Measurements from ENCODE around the gene SH2D3C.
"Not testable (repeated sequence)": the region's sequence is repeated elsewhere in the genome, so short reads cannot be mapped to it uniquely, and the experiment has no call there.

SH2D3C gene

DNA sequence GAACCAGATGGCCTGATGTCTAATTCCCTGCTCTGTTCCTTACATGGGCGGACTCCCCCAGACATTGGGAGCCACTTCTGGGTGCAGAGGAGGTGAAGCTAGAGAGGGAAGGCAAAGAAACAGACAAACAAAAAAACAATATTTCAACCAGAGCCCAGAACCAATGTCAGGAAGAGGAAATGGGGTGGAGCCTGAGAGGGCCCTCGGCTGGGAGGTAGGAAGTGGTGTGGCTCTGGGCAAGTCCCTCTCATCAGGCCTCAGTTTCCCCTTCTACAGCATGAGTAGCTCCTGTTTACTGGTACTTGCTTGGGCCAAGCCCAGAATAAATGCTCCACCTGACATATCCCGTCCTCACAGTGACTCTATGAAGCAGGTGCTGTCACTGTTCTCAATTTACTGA lies 11.1 kb downstream of the SH2D3C start:
- no peak for DNase-seq (ENCODE audit: low spot score)

DNA sequence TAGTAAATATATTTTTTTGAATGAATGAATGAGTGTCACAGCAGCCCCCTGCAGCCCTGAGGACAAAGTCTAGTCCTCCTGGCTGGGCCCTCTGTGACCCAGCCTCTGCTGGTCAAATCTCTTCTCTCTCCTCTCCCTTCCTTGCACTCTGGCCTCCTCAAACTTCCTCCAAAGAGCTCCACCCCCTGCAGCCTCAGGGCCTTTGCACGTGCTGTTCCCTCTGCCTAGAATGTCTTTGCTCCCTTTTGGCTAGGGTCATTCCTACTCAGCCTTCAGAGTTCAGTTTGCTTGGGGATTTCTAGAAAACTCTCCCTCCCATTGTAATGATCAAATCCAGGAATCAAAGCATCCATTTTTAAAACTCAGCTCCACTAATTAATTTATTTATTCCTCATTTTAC lies 13.0 kb downstream of the SH2D3C start:
- no peak for DNase-seq (ENCODE audit: low spot score)

DNA sequence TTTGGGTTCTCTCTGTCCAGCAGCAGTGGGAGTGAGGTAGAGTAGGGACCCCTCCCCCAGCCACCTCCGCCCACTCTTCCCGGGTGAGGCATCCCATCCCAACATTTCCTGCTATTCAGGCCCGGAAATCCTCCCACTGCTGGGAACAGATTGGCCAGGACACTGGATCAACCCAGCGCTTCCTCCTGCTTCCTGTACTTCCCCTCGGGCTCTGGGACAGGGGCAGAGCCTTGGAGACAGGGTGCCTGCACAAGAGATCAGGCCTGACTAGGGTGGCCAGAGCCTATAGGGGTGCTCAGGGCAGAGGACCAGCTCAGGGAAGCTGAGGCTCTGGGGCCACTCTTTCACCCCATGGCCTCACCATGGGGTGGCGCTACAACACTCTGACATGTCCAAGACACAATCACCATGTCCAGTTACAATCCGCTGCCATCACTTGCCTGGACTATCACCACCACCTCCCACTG lies 14.5 kb downstream of the SH2D3C start:
- no peak for DNase-seq (ENCODE audit: low spot score)

DNA sequence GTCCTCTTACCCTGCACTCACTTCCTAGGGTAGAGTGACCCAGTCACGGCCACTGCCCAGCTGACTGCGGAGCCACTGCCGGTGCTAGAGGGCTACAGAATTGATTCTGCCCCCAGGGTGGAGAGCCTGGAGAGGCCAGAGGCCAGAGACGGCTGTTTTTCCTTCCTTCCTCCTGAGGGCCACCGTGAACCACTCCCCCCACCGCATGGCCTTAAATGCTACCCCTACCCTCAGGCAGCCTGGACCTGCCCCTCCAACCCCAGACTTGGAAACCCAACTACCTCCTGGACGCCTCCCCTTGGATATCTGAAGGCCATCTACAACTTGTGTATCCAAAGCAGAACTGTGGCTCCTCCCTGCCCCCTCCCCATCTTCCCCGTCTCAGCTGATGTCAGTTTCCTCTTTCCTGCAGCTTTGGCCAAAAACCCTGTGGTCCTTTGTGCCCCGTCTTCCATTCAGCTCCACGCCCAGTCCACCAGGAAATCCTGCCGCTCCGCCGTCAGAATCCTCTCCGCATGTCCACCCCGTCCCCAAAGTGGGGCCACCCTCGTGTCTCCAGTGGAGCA lies 16.3 kb downstream of the SH2D3C start:
- no peak for DNase-seq (ENCODE audit: low spot score)

DNA sequence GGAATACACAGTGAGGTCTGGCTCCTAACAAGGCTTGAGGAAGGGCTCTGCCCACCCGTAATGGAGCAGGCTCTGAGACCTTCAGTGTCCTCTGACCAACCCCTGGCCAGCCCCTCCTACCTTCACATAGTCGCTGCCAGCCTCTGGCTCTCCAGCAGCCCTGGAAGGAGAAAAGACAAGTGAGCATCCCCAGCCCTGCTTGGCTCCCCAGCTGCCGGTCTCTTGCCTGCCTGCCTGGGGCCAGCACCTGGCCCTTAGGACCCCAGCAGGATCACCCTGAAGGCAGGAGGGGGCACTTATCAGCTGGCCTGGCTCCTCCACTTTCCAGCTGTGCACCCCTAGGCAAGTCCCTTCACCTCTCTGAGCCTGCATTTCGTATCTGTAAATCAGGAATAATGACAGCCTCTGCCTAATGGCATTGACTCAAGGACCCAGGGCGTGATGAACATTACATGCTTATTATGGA lies 16.9 kb downstream of the SH2D3C start:
- no peak for DNase-seq (ENCODE audit: low spot score)

DNA sequence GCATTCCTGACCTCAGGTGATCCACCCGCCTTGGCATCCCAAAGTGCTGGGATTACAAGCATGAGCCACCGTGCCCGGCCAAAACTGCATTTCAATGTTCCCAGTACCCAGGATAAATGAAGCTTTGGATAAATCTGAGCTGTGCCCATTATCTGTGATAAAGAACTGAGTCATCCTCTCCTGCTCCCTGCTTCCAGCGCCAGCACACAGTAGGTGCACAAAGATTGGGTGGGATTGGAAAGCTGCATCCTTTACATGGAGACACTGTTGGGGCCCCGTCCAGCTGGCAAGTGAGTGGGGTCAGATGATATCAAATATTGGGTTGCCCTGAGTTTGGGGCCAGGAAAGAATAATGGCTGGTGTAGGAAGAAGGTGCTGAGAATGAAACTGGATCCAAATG lies 17.4 kb downstream of the SH2D3C start:
- no peak for DNase-seq (ENCODE audit: low spot score)

DNA sequence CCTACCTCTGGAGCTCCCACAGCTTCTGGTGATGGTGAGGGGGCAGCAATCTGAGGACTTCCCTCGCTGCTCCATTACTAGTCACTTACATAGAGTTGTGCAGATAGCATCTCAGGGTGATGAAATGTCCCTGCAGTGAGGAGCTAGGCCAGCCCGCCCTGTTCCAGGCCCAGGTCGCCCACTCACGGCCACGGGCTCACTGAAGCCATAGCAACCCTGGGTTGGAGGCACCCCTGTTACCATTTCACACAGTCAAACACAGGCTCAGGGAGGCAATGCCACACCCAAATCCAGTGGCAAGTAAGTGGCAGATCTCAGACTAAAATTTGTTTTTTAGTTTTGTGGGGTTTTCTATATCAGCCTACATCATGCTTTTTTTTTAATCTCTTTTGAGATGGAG lies 19.6 kb downstream of the SH2D3C start:
- DNase-seq (ENCODE audit: low spot score): no peak

DNA sequence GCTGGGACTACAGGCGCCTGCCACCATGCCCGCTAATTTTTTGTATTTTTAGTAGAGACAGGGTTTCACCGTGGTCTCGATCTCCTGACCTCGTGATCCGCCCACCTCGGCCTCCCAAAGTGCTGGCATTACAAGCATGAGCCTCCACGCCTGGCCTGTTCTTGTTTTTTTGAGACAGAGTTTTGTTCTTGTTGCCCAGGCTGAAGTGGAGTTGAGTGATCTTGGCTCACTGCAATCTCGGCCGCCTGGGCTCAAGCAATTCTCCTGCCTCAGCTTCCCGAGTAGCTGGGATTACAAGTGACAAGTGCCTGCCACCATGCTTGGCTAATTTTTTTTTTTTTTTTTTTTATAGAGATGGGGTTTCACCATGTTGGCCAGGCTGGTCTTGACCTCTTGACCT lies 21.7 kb downstream of the SH2D3C start:
- DNase-seq (ENCODE audit: low spot score): not testable (repeated sequence)

DNA sequence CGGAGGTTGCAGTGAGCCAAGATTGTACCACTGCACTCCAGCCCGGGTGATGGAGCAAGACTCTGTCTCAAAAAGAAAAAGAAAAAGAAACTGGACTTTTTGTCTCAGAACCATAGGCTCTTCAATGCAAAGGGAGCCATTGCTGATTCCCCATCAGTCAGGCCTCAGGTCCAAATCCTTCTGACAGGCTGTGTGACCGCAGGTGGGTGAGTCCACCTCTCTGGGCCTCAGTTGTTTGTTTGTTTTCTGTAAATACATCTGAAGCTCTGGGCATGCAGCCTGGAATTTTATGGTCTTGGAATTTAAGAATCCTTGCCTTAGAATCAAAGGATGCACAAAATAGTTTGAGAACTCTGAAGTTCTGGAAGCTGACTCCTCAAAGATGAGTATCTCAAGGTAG lies 22.2 kb downstream of the SH2D3C start:
- no peak for DNase-seq (ENCODE audit: low spot score)

DNA sequence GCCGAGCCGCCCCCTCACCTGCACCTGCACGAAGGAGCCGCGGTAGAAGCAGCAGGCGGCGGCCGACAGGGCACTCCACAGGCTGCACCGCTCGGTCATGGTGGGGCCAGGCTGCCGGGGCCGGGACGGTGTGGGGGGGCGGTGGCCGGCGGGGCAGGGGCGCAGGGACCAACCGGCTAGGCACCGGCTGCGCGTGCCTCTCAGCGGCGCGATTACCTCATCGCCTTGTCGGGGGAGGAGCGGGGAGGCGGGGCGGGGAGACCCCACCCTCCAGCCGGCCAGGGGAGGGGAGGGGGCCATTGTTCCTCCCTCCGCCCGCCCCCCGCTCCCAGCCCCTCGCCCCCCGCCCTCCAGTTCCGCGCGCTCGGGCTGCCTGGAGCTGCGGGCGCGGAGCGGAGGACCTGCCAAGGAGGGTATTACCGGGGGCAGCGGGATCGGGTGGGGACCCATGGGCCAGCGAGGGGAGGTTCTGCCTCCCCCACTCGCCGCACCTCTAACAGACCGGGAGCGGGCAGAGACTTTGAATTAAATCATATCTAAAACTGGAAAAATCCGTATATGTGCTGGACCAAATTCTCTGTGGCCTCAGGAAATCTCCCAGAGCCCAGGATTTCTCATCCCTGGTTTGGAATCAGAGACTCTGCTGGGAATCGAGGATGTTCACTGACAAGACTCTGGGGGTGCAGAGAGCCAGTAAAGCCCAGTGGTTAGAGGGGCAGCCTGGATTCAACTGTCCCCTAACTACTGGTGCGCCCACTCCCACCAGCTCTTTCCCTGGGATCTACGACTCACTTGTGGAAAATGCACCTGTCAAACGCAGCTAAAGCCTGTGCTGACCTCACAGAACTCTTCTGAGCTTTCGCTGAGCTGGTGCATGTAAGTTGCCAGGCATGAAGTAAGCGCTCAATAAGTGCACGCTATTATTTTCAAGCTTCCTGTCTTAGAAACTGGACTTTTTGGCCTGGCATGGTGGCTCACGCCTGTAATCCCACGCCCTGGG lies 23.1 kb downstream of the SH2D3C start:
- no peak for DNase-seq (ENCODE audit: low spot score)

DNA sequence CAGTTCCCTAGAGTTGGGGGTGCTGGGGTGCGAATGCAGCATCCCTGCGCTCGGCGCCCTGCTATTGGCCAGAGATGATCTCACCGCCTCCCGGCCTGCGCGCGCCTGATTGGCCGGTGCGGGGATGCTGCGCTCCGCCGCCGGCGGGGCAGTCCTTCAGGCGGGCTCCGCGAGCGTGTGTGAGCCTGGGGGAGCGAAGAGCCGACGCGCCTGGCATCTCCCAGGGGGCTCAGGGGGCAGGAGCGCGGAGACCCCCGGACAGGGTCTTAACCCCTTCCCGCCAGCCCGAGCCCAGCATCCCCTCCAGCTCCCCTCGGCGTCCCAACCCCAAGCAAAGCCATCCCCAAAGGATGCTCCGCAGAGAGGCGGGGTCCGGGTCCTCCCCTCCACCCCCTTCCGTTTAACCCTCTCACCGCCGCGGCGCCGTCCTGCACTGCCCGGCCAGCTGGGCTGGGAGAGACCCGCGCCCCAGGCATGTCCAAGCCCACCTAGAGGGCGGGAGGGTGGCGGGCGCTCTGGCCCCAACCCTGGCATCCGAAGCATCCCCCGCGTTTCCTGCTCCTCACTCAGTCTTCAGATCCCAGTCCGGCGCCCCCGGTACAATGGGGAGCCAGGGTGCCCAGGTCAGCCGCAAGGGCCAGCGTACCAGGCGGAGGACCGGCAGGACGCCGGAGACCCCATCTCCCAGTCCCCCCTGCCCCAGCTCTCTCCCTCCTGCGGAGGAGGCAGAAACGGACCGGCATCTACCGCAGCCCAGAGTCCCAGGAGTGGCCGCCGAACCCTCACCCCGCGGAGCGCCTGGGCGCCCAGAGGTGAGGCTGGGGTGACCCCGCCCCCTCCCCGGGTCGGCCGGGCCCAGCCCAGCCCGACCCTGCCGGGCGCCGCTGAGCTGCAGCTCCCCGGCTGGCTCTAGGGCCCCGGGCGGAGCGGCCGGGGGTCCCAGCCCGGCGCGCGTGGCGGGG lies 24.1 kb downstream of the SH2D3C start:
- DNase-seq (ENCODE audit: low spot score): no peak

DNA sequence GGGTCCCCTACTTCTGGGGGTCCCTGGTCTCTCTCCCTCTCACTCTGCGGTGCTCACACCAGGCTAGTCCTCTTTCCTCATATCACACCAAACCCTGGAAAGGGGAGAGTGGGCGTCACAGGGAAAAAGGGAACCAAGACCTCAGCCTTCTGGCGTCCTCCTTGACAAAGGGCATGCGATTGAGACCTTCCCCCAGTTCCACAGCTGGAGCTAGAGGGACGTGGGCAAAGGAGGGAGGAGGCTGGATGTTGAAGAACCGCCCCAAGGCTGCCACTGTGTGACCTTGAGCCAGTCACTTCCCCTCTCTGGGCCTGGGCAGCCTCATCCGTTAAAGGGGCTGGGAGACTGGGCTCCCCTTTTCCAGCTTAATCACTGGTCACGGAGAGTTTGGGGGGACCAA lies 24.8 kb downstream of the SH2D3C start:
- no peak for DNase-seq (ENCODE audit: low spot score)

DNA sequence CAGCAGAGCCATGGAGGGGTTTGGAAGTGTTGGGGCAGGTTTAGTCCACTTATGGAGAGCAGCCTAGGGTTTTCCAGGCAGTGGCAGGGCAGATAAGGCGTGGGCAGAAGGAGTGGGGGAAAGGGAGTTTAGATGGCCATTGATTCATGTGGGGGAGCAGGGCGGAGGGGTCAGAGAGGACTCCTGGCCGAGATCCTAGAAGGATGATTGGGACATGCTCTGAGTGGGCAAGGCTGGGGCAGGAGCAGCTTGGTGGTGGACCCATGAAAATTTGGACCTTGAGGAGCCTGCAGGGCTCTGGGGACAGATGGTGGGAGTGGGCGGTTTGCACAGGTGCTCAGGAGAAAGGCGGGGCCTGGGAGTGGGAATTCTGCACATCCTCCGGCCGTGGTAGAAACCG lies 25.3 kb downstream of the SH2D3C start:
- no peak for DNase-seq (ENCODE audit: low spot score)

DNA sequence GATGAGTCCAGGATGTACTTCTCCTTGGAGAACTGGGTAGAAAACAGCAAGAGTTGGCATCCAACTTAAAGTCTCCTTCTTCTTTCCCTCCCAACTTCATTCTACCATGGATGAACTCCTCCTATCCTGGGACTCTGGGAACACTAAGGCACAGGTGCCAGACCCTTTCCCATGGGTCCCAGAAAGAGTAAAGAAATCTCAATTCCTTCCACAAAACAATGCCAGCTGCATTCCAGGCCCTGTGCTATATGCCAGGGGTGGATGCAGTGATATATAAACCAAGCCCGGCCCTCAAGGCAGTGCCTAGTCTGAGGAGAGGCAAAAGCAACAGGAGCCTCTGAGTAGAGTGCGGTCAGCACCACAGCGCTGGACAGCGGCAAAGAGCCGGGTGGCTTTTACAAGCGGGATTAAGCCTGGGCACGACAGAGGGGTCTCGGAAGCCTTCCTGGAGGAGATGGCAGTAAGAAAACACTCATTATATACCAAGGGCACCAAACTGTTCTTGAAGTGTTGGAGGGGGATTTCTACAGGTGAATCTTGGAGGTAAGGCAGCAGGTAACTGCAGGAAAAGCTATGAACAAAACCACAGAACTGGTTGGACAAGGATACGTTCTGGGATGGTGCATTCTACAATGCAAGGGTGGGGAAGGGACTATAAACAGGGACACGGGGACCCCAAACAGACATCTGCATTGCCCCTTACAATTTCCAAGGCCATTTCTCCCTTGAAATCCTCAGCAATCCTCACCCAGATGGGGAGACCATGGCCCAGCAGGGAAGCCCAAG lies 27.0 kb downstream of the SH2D3C start:
- no peak for DNase-seq (ENCODE audit: low spot score)

DNA sequence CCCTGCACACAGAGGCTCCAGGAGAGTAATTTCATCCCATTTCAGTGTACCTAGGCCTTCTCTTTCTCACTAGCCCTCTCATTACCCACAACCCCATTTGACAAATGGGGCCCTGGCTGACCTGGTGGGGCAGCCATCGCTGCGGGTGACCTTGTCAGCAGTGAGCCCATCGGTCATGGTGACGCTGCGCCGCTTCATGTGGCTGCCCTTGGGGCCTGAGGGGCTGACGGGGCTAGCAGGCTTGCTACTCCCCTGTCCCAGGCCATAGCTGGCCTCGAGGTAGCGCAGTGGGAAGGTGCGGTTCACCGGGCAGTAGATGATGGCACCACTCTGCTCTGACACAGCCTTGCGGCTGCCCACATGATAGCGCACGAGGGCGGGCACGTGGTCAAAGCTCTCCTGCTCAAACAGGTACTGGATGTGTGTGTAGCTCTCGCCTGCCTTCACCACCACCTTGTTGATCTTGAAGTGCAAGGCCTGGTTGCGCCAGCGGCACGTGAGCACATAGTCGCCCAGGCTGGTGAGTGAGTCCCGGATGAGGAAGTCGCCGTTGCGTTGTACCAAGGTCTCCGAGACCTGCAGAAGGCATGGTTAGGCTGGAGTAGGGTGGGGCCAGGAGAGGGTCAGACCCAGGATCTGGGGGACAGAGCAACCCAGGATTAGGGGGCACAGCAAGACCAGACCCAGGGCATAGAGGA lies 29.2 kb downstream of the SH2D3C start:
- DNase-seq (ENCODE audit: low spot score): no peak

DNA sequence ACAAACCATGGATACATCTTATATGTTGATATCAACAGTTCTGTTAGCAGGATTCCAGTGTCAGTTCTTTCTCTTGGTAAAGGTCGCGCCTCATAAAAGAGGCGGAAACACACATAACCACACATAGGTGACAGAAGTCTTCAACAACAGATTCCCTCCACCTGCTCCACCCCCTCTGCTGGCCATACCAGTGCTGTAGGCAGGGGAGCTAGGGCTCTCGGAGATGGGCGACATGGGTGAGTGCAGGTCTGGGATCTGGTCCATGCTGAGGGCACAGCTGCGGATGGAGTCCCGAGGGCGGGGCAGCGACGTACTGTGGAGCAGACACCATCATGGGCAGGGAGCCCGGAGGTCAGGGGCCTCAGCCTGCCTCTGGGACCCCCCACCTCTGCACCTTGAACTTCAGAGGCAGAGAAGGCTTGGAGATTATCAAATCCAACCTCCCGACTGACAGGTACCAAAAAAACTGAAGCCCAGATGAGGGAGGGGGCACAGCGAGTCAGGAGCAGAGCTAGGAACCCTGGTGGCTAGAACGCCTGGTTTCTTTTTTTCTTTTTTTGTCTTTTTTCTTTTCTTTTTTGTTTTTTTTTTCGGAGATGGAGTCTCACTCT lies 31.4 kb downstream of the SH2D3C start:
- no peak for DNase-seq (ENCODE audit: low spot score)

DNA sequence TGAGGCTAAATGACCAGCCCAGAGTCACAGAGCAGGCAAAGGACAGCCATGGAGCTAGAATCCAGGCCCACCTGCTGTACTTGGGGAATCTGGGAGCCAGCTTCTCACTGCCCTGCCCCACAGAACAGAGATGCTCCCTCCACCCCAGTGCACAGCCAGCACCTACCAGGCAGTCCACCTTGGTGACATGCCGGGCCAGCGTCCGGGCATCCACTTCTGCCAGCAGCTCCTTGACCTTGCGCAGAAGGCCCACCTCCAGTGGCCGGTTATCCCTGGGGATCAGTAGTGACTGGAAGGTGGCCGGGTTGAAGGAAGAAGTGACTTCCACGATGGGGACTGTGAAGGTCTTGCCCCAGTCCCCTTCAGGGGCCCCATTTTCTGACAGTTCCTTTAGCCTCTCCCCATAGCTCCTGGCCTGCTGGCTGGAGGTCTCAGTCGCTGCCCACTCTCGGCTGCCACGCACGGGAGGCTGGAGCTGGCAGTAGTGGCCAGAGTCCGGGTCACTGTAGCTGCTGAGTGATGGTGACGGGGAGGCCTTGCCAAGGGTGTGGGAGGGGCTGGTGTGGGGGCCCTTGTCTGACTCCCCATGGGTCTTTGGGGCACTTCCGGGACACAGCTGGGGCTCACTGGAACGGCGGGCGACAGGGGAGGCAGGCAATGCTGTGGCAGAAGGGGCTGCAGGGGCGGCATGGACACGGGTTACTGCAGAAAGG lies 33.9 kb downstream of the SH2D3C start:
- DNase-seq (ENCODE audit: low spot score): no peak

DNA sequence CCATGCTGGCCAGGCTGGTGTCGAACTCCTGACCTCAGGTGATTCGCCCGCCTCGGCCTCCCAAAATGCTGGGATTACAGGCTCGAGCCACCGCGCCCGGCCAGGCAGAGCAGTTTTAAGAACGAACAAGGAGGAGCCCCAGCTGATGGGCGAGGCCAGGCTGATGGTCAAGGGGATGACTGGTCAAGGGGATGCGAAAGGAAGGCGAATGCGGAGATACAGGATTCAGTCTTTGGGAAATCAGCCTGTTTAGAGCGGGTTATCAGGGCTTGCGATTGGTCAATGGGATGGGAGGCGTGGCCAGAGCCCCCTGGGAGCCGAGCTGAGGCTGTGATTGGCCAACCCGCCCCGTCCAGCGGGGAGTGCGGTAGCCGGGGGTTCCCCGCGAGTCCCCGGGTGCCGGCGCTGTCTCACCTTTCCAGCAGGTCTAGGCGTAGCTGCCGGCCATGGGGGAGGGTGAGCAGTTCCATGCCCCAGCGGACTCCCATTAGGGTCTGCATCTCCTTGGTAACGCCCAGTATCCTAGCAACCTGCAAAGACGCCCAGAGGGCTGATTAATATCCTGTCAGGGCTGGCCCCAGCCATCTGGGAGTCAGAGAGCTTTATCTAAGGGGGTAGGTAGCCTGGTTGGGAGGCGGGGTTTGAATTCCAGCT lies 35.9 kb downstream of the SH2D3C start:
- no peak for DNase-seq (ENCODE audit: low spot score)

DNA sequence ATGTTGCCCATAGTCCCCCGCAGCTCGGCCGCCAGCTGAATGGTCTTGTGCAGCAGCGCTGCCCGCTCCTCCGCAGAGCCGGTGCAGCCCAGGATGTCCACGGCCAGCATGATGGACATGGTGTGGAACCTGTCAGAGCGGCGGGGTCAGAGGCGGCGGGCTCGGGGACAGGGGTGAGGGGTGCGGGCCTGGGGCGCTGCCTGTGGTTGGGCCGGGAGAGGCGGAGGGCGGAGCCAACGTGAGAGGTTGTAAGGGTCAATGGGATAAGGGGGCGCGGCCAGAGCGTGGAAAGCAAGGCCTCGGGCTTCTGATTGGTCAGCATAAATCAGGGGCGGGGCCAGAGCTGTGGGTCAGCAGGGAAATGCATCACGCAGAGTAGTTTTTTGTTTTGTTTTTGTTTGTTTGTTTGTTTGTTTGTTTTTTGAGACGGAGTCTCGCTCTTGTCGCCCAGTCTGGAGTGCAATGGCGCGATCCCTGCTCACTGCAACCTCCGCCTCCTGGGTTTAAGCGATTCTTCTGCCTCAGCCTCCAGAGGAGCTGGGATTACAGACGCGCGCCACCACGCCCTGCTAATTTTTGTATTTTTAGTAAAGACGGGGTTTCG lies 36.5 kb downstream of the SH2D3C start:
- no peak for DNase-seq (ENCODE audit: low spot score)
